Liver (tissue), 9 donors: ENCODE measurements around the gene AMBRA1. TPM values are rescaled to one million over a fixed set of nuclear protein-coding genes. Genes with fewer than 3 reads are reported as not detected.

Experiments used
- DNase-seq: peaks from one replicate; pipeline ENCODE4 v3.0.0-alpha.2; 2017; ENCODE audit warnings: low spot score
- H3K27ac ChIP-seq, 2 donors: one replicate each; pipeline ENCODE4 v1.7.0; 2013; ENCODE audit warnings: inconsistent platforms in 2 of 2, low read length in 2 of 2, control low read depth in 1 of 2, low read depth in 1 of 2, mild to moderate bottlenecking in 1 of 2
- H3K27me3 ChIP-seq, 4 donors: one replicate each; pipeline versions ENCODE4 v1.6.1 to v1.7.0; 2013; ENCODE audit warnings: low read length in 3 of 4, inconsistent platforms in 1 of 4, mild to moderate bottlenecking in 1 of 4, moderate library complexity in 1 of 4; ENCODE audit not compliant: control insufficient read depth in 4 of 4, insufficient read depth in 4 of 4
- H3K36me3 ChIP-seq, 4 donors: one replicate each; pipeline versions ENCODE4 v1.6.1 to v1.7.0; 2013; ENCODE audit warnings: low read length in 3 of 4, mild to moderate bottlenecking in 3 of 4, low read depth in 1 of 4, moderate library complexity in 1 of 4; ENCODE audit not compliant: control insufficient read depth in 4 of 4, insufficient read depth in 3 of 4
- H3K4me1 ChIP-seq, 4 donors: one replicate each; pipeline versions ENCODE4 v1.6.1 to v1.7.0; 2013; ENCODE audit warnings: low read length in 3 of 4, mild to moderate bottlenecking in 3 of 4, moderate library complexity in 1 of 4; ENCODE audit not compliant: control insufficient read depth in 4 of 4, insufficient read depth in 4 of 4
- H3K4me3 ChIP-seq, 3 donors: one replicate each; pipeline versions ENCODE4 v1.6.1 to v1.7.0; 2013; ENCODE audit warnings: low read length in 3 of 3, control low read depth in 1 of 3, low read depth in 1 of 3, mild to moderate bottlenecking in 1 of 3
- H3K9ac ChIP-seq, 2 donors: one replicate each; pipeline ENCODE4 v1.7.0; 2013; ENCODE audit warnings: low read length in 2 of 2, mild to moderate bottlenecking in 2 of 2, moderate library complexity in 2 of 2, control low read depth in 1 of 2, low read depth in 1 of 2
- H3K9me3 ChIP-seq, 4 donors: one replicate each; pipeline versions ENCODE4 v1.6.1 to v1.7.0; 2013; ENCODE audit warnings: low read length in 3 of 4; ENCODE audit not compliant: control insufficient read depth in 4 of 4
- CTCF ChIP-seq: fragments of 150-350 bp; IDR thresholded peaks from 2 replicates; pipeline ENCODE4 v1.5.1; 2017; ENCODE audit warnings: improper control_type of control experiment, low read depth, low read length; ENCODE audit not compliant: missing input control
- FOXA1 ChIP-seq: IDR thresholded peaks from 2 replicates; pipeline ENCODE4 v1.6.1; 2016; ENCODE audit warnings: antibody characterized with exemption
- FOXA2 ChIP-seq: IDR thresholded peaks from 2 replicates; pipeline ENCODE4 v1.6.1; 2016; ENCODE audit warnings: antibody characterized with exemption
- GABPA ChIP-seq, 2 donors: IDR thresholded peaks in 1 of 2; conservative IDR thresholded peaks in 1 of 2; 2 replicates each; pipeline ENCODE4 v1.6.1; 2016; ENCODE audit warnings: antibody characterized with exemption in 2 of 2, mild to moderate bottlenecking in 1 of 2, moderate library complexity in 1 of 2
- HNF4A ChIP-seq, 2 donors: conservative IDR thresholded peaks; 2 replicates each; pipeline ENCODE4 v1.6.1; 2016; ENCODE audit warnings: antibody characterized with exemption in 2 of 2, mild to moderate bottlenecking in 2 of 2
- HNF4G ChIP-seq: IDR thresholded peaks from 2 replicates; pipeline ENCODE4 v1.6.1; 2016; ENCODE audit warnings: antibody characterized with exemption
- JUND ChIP-seq, 2 donors: IDR thresholded peaks; 2 replicates each; pipeline ENCODE4 v1.6.1; 2016; ENCODE audit warnings: antibody characterized with exemption in 2 of 2
- NR2F2 ChIP-seq: IDR thresholded peaks from 2 replicates; pipeline ENCODE4 v1.6.1; 2016; ENCODE audit warnings: antibody characterized with exemption
- RAD21 ChIP-seq, 2 donors: IDR thresholded peaks; 2 replicates each; pipeline ENCODE4 v1.6.1; 2016; ENCODE audit warnings: antibody characterized with exemption in 2 of 2, mild to moderate bottlenecking in 2 of 2
- REST ChIP-seq: IDR thresholded peaks from 2 replicates; pipeline ENCODE4 v1.6.1; 2016; ENCODE audit warnings: antibody characterized with exemption, mild to moderate bottlenecking
- RXRA ChIP-seq, 2 donors: IDR thresholded peaks; 2 replicates each; pipeline ENCODE4 v1.6.1; 2017 to 2018; ENCODE audit warnings: antibody characterized with exemption in 2 of 2, mild to moderate bottlenecking in 1 of 2
- SP1 ChIP-seq: IDR thresholded peaks from 2 replicates; pipeline ENCODE4 v1.6.1; 2018; ENCODE audit warnings: antibody characterized with exemption, mild to moderate bottlenecking
- TAF1 ChIP-seq: conservative IDR thresholded peaks from 2 replicates; pipeline ENCODE4 v1.6.1; 2016; ENCODE audit warnings: antibody characterized with exemption, mild to moderate bottlenecking
- YY1 ChIP-seq: IDR thresholded peaks from 2 replicates; pipeline ENCODE4 v1.6.1; 2016; ENCODE audit warnings: antibody characterized with exemption, mild to moderate bottlenecking
- WGBS: extraction: QIAGEN DNeasy Blood & Tissue Kit; methylation state at CpG from one replicate; pipeline ENCODE4 v1.1.7; 2013; 5-methylcytosine and 5-hydroxymethylcytosine counted together
- polyA plus RNA-seq, 2 donors: library from polyadenylated mRNA; stranded (reverse) in 1 of 2; unstranded in 1 of 2; fragments of 200-250 nt in 1 of 2; fragments of >200 nt in 1 of 2; fragmentation: Nextera tagmentation in 1 of 2; extraction: Ambion mirVana in 1 of 2; gene quantifications; one replicate each; pipeline versions ENCODE4 v1.2.1 to v1.2.3, GENCODE V29; 2013 to 2015
- total RNA-seq, 2 donors: library from RNA; depleted of rRNA; stranded (reverse); fragments of >200 nt; gene quantifications; one replicate each; pipeline ENCODE4 v1.2.3, GENCODE V29; 2014
- TF ChIP-seq, protein P1 (sequence below): IDR thresholded peaks from 2 replicates; pipeline ENCODE4 v1.6.1; 2016; ENCODE audit warnings: antibody characterized with exemption
- TF ChIP-seq, protein P2 (sequence below): IDR thresholded peaks from 2 replicates; pipeline ENCODE4 v1.6.1; 2016; ENCODE audit warnings: antibody characterized with exemption
- TF ChIP-seq, protein P3 (sequence below): IDR thresholded peaks from 2 replicates; pipeline ENCODE4 v1.6.1; 2016; ENCODE audit warnings: antibody characterized with exemption
- donor health status: healthy.
- donor health status: healthy.
- donor health status: healthy.
- donor health status: healthy.
- donor health status: healthy.

Gene AMBRA1
- total and polyA plus RNA-seq, 4 donors, result 3.7 to 25.7 (median 15.1) TPM

GRCh38 chr11:46351606-46352005, 242.2 kb downstream of the AMBRA1 start:
- Histone ChIP-seq H3K4me3 (no peak overlapping the region), H3K9me3 (no peaks in the 10 kb centered on the region), H3K9ac (no peak overlapping the region), H3K27me3 (no peaks in the 10 kb centered on the region), H3K4me1 (peaks cover 0 to 42% (median 31%) of the 10 kb centered on the region in 4 donors), H3K36me3 (peaks cover 0 to 7% (median 0%) of the 10 kb centered on the region in 4 donors), H3K27ac (no peak overlapping the region)
- 78% methylated on average over 5 of the region's 5 CpGs for WGBS
- DNase-seq, result no peak
- no peak for TF ChIP-seq TAF1
- no peak for TF ChIP-seq GABPA (IDR thresholded peaks at IDR 0.05 in 1 of 2, conservative IDR thresholded peaks at IDR 0.05 in 1 of 2)
- no peak for TF ChIP-seq NR2F2
- TF ChIP-seq RXRA (IDR thresholded peaks at IDR 0.05), result no peak
- TF ChIP-seq FOXA1, result no peak
- no peak for TF ChIP-seq FOXA2
- TF ChIP-seq, protein P1, sequence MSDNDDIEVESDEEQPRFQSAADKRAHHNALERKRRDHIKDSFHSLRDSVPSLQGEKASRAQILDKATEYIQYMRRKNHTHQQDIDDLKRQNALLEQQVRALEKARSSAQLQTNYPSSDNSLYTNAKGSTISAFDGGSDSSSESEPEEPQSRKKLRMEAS, result no peak
- no peak for TF ChIP-seq HNF4G
- TF ChIP-seq JUND (IDR thresholded peaks at IDR 0.05), result no peak
- no peak for TF ChIP-seq SP1

GRCh38 chr11:46351148-46351547, 242.7 kb downstream of the AMBRA1 start:
- no peak for TF ChIP-seq JUND (IDR thresholded peaks at IDR 0.05)
- TF ChIP-seq CTCF, result no peak
- TF ChIP-seq, protein P2, sequence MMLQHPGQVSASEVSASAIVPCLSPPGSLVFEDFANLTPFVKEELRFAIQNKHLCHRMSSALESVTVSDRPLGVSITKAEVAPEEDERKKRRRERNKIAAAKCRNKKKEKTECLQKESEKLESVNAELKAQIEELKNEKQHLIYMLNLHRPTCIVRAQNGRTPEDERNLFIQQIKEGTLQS, result no peak
- no peak for TF ChIP-seq SP1
- no peak for TF ChIP-seq YY1
- Histone ChIP-seq H3K9ac (no peak overlapping the region), H3K27me3 (no peaks in the 10 kb centered on the region), H3K4me1 (peaks cover 0 to 42% (median 31%) of the 10 kb centered on the region in 4 donors), H3K36me3 (peaks cover 0 to 5% (median 0%) of the 10 kb centered on the region in 4 donors), H3K9me3 (no peaks in the 10 kb centered on the region), H3K4me3 (no peak overlapping the region), H3K27ac (no peak overlapping the region)
- no peak for DNase-seq
- WGBS, result 92% methylated on average over 8 of the region's 8 CpGs

DNA sequence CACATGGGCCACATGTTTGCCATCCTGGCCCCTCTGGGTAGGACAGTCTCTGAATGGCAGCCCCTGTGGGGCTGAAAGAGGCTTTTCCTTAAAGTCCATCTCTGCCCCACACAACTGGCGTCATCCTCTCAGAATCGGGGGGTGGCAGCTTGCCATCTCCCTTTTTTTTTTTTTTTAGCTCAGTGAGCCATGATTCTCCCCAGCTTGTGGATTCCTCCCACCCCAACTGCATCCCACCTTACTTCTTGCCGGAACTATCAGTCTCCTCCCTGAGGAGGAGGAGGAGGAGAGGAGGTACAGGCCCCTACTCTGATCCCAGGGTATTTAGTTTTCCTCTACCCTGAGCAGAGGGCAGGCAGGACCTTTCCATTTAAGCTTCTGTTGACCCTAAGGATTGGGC, 243.1 kb downstream of the AMBRA1 start:
- no peak overlapping the region for H3K27ac ChIP-seq
- H3K36me3 ChIP-seq, result peaks cover 0 to 3% (median 0%) of the 10 kb centered on the region in 4 donors
- no peak overlapping the region for H3K9ac ChIP-seq
- no peaks in the 10 kb centered on the region for H3K27me3 ChIP-seq
- DNase-seq, result no peak
- H3K4me3 ChIP-seq, result no peak overlapping the region
- H3K4me1 ChIP-seq, result peaks cover 0 to 42% (median 31%) of the 10 kb centered on the region in 4 donors
- TF ChIP-seq, protein P2, result no peak
- TF ChIP-seq HNF4A (conservative IDR thresholded peaks at IDR 0.05) (no peak), FOXA1 (no peak), CTCF (no peak), NR2F2 (no peak), RXRA (IDR thresholded peaks at IDR 0.05) (no peak), REST (no peak), SP1 (no peak), YY1 (no peak), RAD21 (IDR thresholded peaks at IDR 0.05) (no peak)
- TF ChIP-seq, protein P3, sequence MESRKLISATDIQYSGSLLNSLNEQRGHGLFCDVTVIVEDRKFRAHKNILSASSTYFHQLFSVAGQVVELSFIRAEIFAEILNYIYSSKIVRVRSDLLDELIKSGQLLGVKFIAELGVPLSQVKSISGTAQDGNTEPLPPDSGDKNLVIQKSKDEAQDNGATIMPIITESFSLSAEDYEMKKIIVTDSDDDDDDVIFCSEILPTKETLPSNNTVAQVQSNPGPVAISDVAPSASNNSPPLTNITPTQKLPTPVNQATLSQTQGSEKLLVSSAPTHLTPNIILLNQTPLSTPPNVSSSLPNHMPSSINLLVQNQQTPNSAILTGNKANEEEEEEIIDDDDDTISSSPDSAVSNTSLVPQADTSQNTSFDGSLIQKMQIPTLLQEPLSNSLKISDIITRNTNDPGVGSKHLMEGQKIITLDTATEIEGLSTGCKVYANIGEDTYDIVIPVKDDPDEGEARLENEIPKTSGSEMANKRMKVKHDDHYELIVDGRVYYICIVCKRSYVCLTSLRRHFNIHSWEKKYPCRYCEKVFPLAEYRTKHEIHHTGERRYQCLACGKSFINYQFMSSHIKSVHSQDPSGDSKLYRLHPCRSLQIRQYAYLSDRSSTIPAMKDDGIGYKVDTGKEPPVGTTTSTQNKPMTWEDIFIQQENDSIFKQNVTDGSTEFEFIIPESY, result no peak
- no peaks in the 10 kb centered on the region for H3K9me3 ChIP-seq
- WGBS, result 71% methylated on average over 3 of the region's 3 CpGs
